ENCODE data around the gene CEBPZ.
A peak's percentile ranks its signal among the peaks of the same experiment; 100 is the strongest.
"Not testable (repeated sequence)": the region's sequence is repeated elsewhere in the genome, so short reads cannot be mapped to it uniquely, and the experiment has no call there.

The CEBPZ gene

GRCh38 chr2:37231241-37232130 lies at the start of gene CEBPZ, which contains the start of gene NDUFAF7:
CEBPZ (minus strand) TSS chr2:37231596; CDS start chr2:37231567, 29 bp downstream.
NDUFAF7 (plus strand) TSS chr2:37231658; CDS start chr2:37231706, 48 bp downstream.
- DNase-seq (ENCODE audit: low spot score): peak; percentile 89

GRCh38 chr2:37276291-37276690 lies 44.9 kb upstream of the CEBPZ start:
- no peak for DNase-seq (ENCODE audit: low spot score)

- DNase-seq (ENCODE audit: low spot score): no peak
Observed at GRCh38 chr2:37274359-37274965, 43.1 kb upstream of the CEBPZ start.

- no peak for DNase-seq (ENCODE audit: low spot score)
Observed at GRCh38 chr2:37271376-37272067, 40.1 kb upstream of the CEBPZ start.

GRCh38 chr2:37268111-37268510 lies 36.7 kb upstream of the CEBPZ start:
- DNase-seq (ENCODE audit: low spot score): no peak

- DNase-seq (ENCODE audit: low spot score): no peak
Observed at GRCh38 chr2:37267685-37268084, 36.3 kb upstream of the CEBPZ start.

- no peak for DNase-seq (ENCODE audit: low spot score)
Observed at GRCh38 chr2:37263839-37264238, 32.4 kb upstream of the CEBPZ start.

GRCh38 chr2:37262522-37262921 lies 31.1 kb upstream of the CEBPZ start:
- no peak for DNase-seq (ENCODE audit: low spot score)

GRCh38 chr2:37250869-37251740 lies 19.7 kb upstream of the CEBPZ start:
- DNase-seq (ENCODE audit: low spot score): no peak

- no peak for DNase-seq (ENCODE audit: low spot score)
Observed at GRCh38 chr2:37246205-37246604, 14.8 kb upstream of the CEBPZ start.

GRCh38 chr2:37244755-37245154 lies 13.4 kb upstream of the CEBPZ start:
- no peak for DNase-seq (ENCODE audit: low spot score)

GRCh38 chr2:37244017-37244416 lies 12.6 kb upstream of the CEBPZ start:
- DNase-seq (ENCODE audit: low spot score): no peak

GRCh38 chr2:37243435-37243834 lies 12.0 kb upstream of the CEBPZ start:
- no peak for DNase-seq (ENCODE audit: low spot score)

- peak; percentile 50 for DNase-seq (ENCODE audit: low spot score)
Observed at GRCh38 chr2:37232131-37232933, 936 bp upstream of the CEBPZ start.

- DNase-seq (ENCODE audit: low spot score): no peak
Observed at GRCh38 chr2:37230581-37230980, 815 bp downstream of the CEBPZ start.

- no peak for DNase-seq (ENCODE audit: low spot score)
Observed at GRCh38 chr2:37228788-37229187, 2.6 kb downstream of the CEBPZ start.

- DNase-seq (ENCODE audit: low spot score): no peak
Observed at GRCh38 chr2:37226863-37227262, 4.5 kb downstream of the CEBPZ start.

- DNase-seq (ENCODE audit: low spot score): not testable (repeated sequence)
Observed at GRCh38 chr2:37225129-37225528, 6.3 kb downstream of the CEBPZ start.

GRCh38 chr2:37224063-37224462 lies 7.3 kb downstream of the CEBPZ start:
- no peak for DNase-seq (ENCODE audit: low spot score)

- no peak for DNase-seq (ENCODE audit: low spot score)
Observed at GRCh38 chr2:37223131-37223530, 8.3 kb downstream of the CEBPZ start.

- DNase-seq (ENCODE audit: low spot score): no peak
Observed at GRCh38 chr2:37219046-37219445, 12.3 kb downstream of the CEBPZ start.
